Thoracic aorta (tissue), 2 donors: ENCODE data around the gene PLA2G4C. TPM values are rescaled to one million over a fixed set of nuclear protein-coding genes. Genes with fewer than 3 reads are reported as not detected.

Experiments used
- ATAC-seq: fragments of 150-250 bp; one replicate; pipeline ENCODE4 v1.8.0; 2017; ENCODE audit warnings: low read depth; ENCODE audit not compliant: insufficient number of reproducible peaks, low FRiP score
- DNase-seq: peaks from one replicate; pipeline ENCODE4 v3.0.0-alpha.2; 2020; ENCODE audit warnings: low spot score
- H3K27ac ChIP-seq, 2 donors: fragments of 200-600 bp; sonication (generic); 1 replicate in 1 of 2; 2 replicates in 1 of 2; pipeline ENCODE4 v1.5.1; 2016; ENCODE audit warnings: mild to moderate bottlenecking in 2 of 2, moderate library complexity in 2 of 2
- H3K27me3 ChIP-seq: fragments of 200-600 bp; sonication (generic); replicated peaks from 2 replicates; pipeline ENCODE4 v1.6.0; 2016; ENCODE audit warnings: mild to moderate bottlenecking; ENCODE audit not compliant: insufficient read depth
- H3K36me3 ChIP-seq: fragments of 200-600 bp; sonication (generic); one replicate; pipeline ENCODE4 v1.5.1; 2016
- H3K4me1 ChIP-seq, 2 donors: fragments of 200-600 bp; sonication (generic); 1 replicate in 1 of 2; 2 replicates in 1 of 2; pipeline versions ENCODE4 v1.5.1 to v1.6.0; 2016; ENCODE audit warnings: low read depth in 2 of 2, mild to moderate bottlenecking in 1 of 2; ENCODE audit not compliant: control insufficient read depth in 1 of 2
- H3K4me3 ChIP-seq: fragments of 200-600 bp; sonication (generic); 2 replicates; pipeline ENCODE4 v1.5.1; 2016; ENCODE audit warnings: mild to moderate bottlenecking
- H3K9me3 ChIP-seq: fragments of 200-600 bp; sonication (generic); 2 replicates; pipeline ENCODE4 v1.5.1; 2016
- total RNA-seq, 2 donors: library from RNA; depleted of rRNA; stranded (reverse); fragments of >200 nt; gene quantifications; one replicate each; pipeline versions ENCODE4 v1.1.0 to v1.2.3, GENCODE V29; 2016
- TF ChIP-seq, protein P1 (sequence below): fragments of 200-600 bp; sonication (generic); IDR thresholded peaks from one replicate; pipeline ENCODE4 v1.5.1; 2019; ENCODE audit warnings: antibody characterized with exemption

Gene PLA2G4C
- total RNA-seq, 2 donors from 2014 or later, result 24.2 to 35.9 TPM

DNA sequence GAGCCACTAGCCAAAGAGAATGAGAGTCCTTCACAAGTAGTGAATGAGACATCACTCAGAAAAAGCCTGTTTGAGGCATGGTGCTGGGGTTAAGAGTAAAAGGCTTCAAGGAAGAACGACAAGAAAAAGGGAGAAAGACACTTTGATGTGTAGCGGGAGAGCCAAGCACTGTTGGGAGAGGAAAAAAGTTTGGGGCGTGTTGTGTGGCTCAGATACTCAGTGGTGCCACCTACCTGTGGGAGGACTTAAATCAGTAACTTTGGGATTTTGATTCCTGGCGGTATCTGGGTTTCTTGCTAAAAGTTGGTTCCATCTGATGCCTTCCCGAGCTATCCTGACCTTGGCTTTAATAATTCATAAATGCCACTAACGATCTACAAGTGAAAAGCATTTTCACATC lies 103.9 kb downstream of the PLA2G4C start:
- no peaks in the 10 kb centered on the region for H3K36me3 ChIP-seq
- DNase-seq, result no peak
- no peaks in the 10 kb centered on the region for H3K4me1 ChIP-seq
- TF ChIP-seq, protein P1, sequence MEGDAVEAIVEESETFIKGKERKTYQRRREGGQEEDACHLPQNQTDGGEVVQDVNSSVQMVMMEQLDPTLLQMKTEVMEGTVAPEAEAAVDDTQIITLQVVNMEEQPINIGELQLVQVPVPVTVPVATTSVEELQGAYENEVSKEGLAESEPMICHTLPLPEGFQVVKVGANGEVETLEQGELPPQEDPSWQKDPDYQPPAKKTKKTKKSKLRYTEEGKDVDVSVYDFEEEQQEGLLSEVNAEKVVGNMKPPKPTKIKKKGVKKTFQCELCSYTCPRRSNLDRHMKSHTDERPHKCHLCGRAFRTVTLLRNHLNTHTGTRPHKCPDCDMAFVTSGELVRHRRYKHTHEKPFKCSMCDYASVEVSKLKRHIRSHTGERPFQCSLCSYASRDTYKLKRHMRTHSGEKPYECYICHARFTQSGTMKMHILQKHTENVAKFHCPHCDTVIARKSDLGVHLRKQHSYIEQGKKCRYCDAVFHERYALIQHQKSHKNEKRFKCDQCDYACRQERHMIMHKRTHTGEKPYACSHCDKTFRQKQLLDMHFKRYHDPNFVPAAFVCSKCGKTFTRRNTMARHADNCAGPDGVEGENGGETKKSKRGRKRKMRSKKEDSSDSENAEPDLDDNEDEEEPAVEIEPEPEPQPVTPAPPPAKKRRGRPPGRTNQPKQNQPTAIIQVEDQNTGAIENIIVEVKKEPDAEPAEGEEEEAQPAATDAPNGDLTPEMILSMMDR, result no peak
- no peaks in the 10 kb centered on the region for H3K9me3 ChIP-seq
- no peak for ATAC-seq
- H3K27ac ChIP-seq, result no peak overlapping the region
- H3K4me3 ChIP-seq, result no peak overlapping the region
- H3K27me3 ChIP-seq, result no peaks in the 10 kb centered on the region

DNA sequence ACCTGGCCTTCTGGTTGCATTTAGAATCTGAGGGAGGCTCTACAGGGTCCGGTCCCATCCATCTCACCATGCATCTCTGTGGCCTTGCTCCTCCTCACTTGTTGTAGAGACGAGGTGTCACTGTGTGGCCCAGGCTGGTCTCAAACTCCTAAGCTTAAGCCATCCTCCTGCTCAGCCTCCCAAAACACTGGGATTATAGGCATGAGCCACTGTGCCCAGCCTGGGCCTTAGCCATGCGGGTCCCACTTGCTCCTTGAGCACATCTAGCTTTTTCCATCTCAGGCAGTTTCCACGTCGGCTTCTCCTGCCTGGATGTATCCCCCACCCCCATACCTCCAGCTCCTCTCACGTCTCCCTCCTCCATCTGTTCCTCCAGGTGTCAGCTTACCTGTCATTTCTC lies 106.4 kb downstream of the PLA2G4C start:
- DNase-seq (no peak), ATAC-seq (no peak)
- no peak overlapping the region for H3K4me3 ChIP-seq
- no peaks in the 10 kb centered on the region for H3K9me3 ChIP-seq
- no peaks in the 10 kb centered on the region for H3K27me3 ChIP-seq
- TF ChIP-seq, protein P1, result no peak
- H3K36me3 ChIP-seq, result no peaks in the 10 kb centered on the region
- H3K4me1 ChIP-seq, result no peaks in the 10 kb centered on the region
- H3K27ac ChIP-seq, result no peak overlapping the region

- DNase-seq (no peak), ATAC-seq (no peak)
- no peaks in the 10 kb centered on the region for H3K27me3 ChIP-seq
- no peaks in the 10 kb centered on the region for H3K9me3 ChIP-seq
- H3K27ac ChIP-seq, result no peak overlapping the region
- H3K4me3 ChIP-seq, result no peak overlapping the region
- TF ChIP-seq, protein P1, result no peak
- no peaks in the 10 kb centered on the region for H3K36me3 ChIP-seq
- H3K4me1 ChIP-seq, result no peaks in the 10 kb centered on the region
These were observed 109.8 kb downstream of the PLA2G4C start for GRCh38 chr19:48000846-48001245.

DNA sequence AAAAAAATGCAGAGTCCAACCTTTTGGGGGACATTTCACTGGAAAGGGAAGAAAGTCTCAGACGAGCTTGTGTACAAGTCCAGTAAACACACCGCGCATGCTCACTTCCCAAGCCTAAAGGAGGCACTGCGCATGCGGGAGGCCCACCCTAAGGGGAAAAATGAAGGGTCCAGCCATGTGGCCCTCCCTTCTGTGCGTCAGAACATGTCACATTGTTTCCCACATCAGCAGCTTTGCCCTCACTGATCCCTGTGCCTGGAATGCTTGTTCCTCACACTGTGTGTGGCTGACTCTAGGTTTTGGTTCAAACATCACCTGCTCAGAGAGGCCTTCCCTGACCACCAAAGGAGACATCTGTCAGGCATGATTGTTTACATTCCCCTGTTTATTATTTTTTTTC lies 111.8 kb downstream of the PLA2G4C start:
- Histone ChIP-seq H3K4me1 (no peaks in the 10 kb centered on the region), H3K27me3 (no peaks in the 10 kb centered on the region), H3K27ac (no peak overlapping the region), H3K36me3 (no peaks in the 10 kb centered on the region), H3K4me3 (no peak overlapping the region), H3K9me3 (no peaks in the 10 kb centered on the region)
- no peak for DNase-seq
- ATAC-seq, result no peak
- TF ChIP-seq, protein P1, result no peak

Other genes starting within 250 kb of the PLA2G4C start
- gene SULT2A1, start 224.5 kb downstream of the PLA2G4C start, total RNA-seq, result not detected
- not detected for gene BSPH1, start 118.6 kb downstream of the PLA2G4C start, total RNA-seq
- gene ELSPBP1, start 116.2 kb downstream of the PLA2G4C start, total RNA-seq, result not detected
- gene CABP5, start 66.7 kb downstream of the PLA2G4C start, total RNA-seq, result not detected
- gene LIG1, start 59.5 kb upstream of the PLA2G4C start, total RNA-seq, result 10 to 100 TPM in 1 of 2 donors, 1 to 10 TPM in 1; 5.4 to 23.2 TPM
- 1 to 10 TPM; 4.4 to 9.3 TPM for gene ZSWIM9, start 59.9 kb upstream of the PLA2G4C start, total RNA-seq
- gene CARD8, start 145.1 kb upstream of the PLA2G4C start, total RNA-seq, result 10 to 100 TPM; 40.8 to 50.9 TPM
- under 1 TPM in 1 of 2 donors, not detected in 1; 0.27 TPM for gene ZNF114, start 159.3 kb upstream of the PLA2G4C start, total RNA-seq
- 10 to 100 TPM; 61.7 to 95.7 TPM for gene EMP3, start 214.7 kb upstream of the PLA2G4C start, total RNA-seq